H1 (cell line): Measurements from ENCODE around the gene SMARCA4. TPM values are rescaled to one million over a fixed set of nuclear protein-coding genes. Genes with fewer than 3 reads are reported as not detected.
A peak's percentile ranks its signal among the peaks of the same experiment; 100 is the strongest.

ENCODE experiments used
- BCL11A ChIP-seq, 2 experiments: IDR thresholded peaks; one replicate each; pipeline ENCODE4 v1.6.1; 2011; ENCODE audit warnings: low read depth in 2 of 2, low read length in 2 of 2, mild to moderate bottlenecking in 2 of 2
- CBX5 ChIP-seq: fragments of 300-800, 300-1000 bp; sonication (generic); IDR thresholded peaks from 2 replicates; pipeline ENCODE4 v1.7.1; 2016; ENCODE audit warnings: antibody characterized with exemption, low read length, low read depth
- CHD1 ChIP-seq: IDR thresholded peaks from 2 replicates; pipeline ENCODE4 v1.6.1; 2012; ENCODE audit warnings: low read depth, low read length, improper control_type of control experiment
- CHD2 ChIP-seq: IDR thresholded peaks from 2 replicates; pipeline ENCODE4 v1.6.1; 2012; ENCODE audit warnings: low read length, improper control_type of control experiment
- CTBP2 ChIP-seq: IDR thresholded peaks from 2 replicates; pipeline ENCODE4 v1.7.0; 2011; ENCODE audit warnings: borderline replicate concordance, mild to moderate bottlenecking, moderate library complexity, mixed read lengths, low read length; ENCODE audit not compliant: insufficient read depth, insufficient read length
- HDAC6 ChIP-seq: IDR thresholded peaks from one replicate; pipeline ENCODE4 v1.7.1; 2012; ENCODE audit warnings: low read depth, mild to moderate bottlenecking, inconsistent platforms, low read length, moderate library complexity
- JUN ChIP-seq: IDR thresholded peaks from 2 replicates; pipeline ENCODE4 v1.6.1; 2011; ENCODE audit warnings: low read depth, mild to moderate bottlenecking, improper control_type of control experiment, low read length
- KDM4A ChIP-seq: IDR thresholded peaks from one replicate; pipeline ENCODE4 v1.7.1; 2012; ENCODE audit warnings: low read depth, mild to moderate bottlenecking, moderate library complexity, low read length, inconsistent platforms; ENCODE audit not compliant: severe bottlenecking
- KDM5A ChIP-seq: fragments of 200-600 bp; IDR thresholded peaks from 2 replicates; pipeline ENCODE4 v1.7.1; 2012; ENCODE audit warnings: mild to moderate bottlenecking, low read length, inconsistent platforms, mixed read lengths
- NRF1 ChIP-seq: IDR thresholded peaks from 2 replicates; pipeline ENCODE4 v1.6.1; 2011; ENCODE audit warnings: mild to moderate bottlenecking, low read depth, low read length, improper control_type of control experiment
- POU5F1 ChIP-seq: IDR thresholded peaks from 2 replicates; pipeline ENCODE4 v1.6.1; 2011; ENCODE audit warnings: low read depth, mild to moderate bottlenecking, low read length, moderate library complexity
- RAD21 ChIP-seq, 2 experiments: IDR thresholded peaks in 1 of 2; conservative IDR thresholded peaks in 1 of 2; 2 replicates each; pipeline ENCODE4 v1.6.1; 2011; ENCODE audit warnings: low read depth in 2 of 2, low read length in 2 of 2, improper control_type of control experiment in 1 of 2, inconsistent platforms in 1 of 2, mild to moderate bottlenecking in 1 of 2, moderate library complexity in 1 of 2
- RBBP5 ChIP-seq: IDR thresholded peaks from 2 replicates; pipeline ENCODE4 v1.7.1; 2012; ENCODE audit warnings: low read depth, mild to moderate bottlenecking, inconsistent platforms, low read length, moderate library complexity, borderline replicate concordance
- RNF2 ChIP-seq: fragments of 200-900, 300-1000 bp; sonication (generic); IDR thresholded peaks from 2 replicates; pipeline ENCODE4 v1.7.1; 2016; ENCODE audit warnings: borderline replicate concordance, low read depth, mild to moderate bottlenecking, antibody characterized with exemption, low read length; ENCODE audit not compliant: poor library complexity, severe bottlenecking; ENCODE audit errors: missing control alignments
- SIN3A ChIP-seq, 2 experiments: IDR thresholded peaks in 1 of 2; conservative IDR thresholded peaks in 1 of 2; 2 replicates each; pipeline ENCODE4 v1.6.1; 2011 to 2012; ENCODE audit warnings: low read length in 2 of 2, improper control_type of control experiment in 1 of 2, low read depth in 1 of 2, mild to moderate bottlenecking in 1 of 2
- SP1 ChIP-seq: IDR thresholded peaks from 2 replicates; pipeline ENCODE4 v1.6.1; 2011; ENCODE audit warnings: low read depth, low read length
- TBP ChIP-seq: IDR thresholded peaks from 2 replicates; pipeline ENCODE4 v1.6.1; 2011; ENCODE audit warnings: low read depth, low read length, improper control_type of control experiment
- ZNF274 ChIP-seq: IDR thresholded peaks from 2 replicates; pipeline ENCODE4 v1.7.0; 2012; ENCODE audit warnings: low read length, borderline replicate concordance; ENCODE audit errors: extremely low read depth
- polyA plus RNA-seq, 7 experiments: library from polyadenylated mRNA; depleted of rRNA in 3 of 7; stranded (reverse) in 5 of 7; unstranded in 2 of 7; fragments of >200 nt in 5 of 7; fragments of 200-250 nt in 2 of 7; gene quantifications; 1 replicate in 5 of 7; 2 replicates in 1 of 7; 4 replicates in 1 of 7; pipeline versions ENCODE4 v1.2.1 to v1.2.3, GENCODE V29; 2011 to 2013; ENCODE audit warnings: missing spikeins in 2 of 7, mixed read lengths in 2 of 7
- total RNA-seq: library from RNA; stranded (reverse); fragmentation: NEBNext Ultra II Directional; extraction: Animal tissue kit (Norgen Biotek cat#: 25700); gene quantifications from 2 replicates; pipeline ENCODE4 v1.2.1, GENCODE V29; 2021
- TF ChIP-seq, protein P1 (sequence below): IDR thresholded peaks from 2 replicates; pipeline ENCODE4 v1.6.1; 2012; ENCODE audit warnings: inconsistent platforms
- TF ChIP-seq, protein P2 (sequence below): IDR thresholded peaks from 2 replicates; pipeline ENCODE4 v1.6.1; 2012; ENCODE audit warnings: low read length, inconsistent platforms

The SMARCA4 gene
- total and polyA plus RNA-seq, 2 of the 8 experiments (the other 6 are each of a cell fraction or from before 2014, with no cell fraction given): 86.4 to 263 TPM

DNA sequence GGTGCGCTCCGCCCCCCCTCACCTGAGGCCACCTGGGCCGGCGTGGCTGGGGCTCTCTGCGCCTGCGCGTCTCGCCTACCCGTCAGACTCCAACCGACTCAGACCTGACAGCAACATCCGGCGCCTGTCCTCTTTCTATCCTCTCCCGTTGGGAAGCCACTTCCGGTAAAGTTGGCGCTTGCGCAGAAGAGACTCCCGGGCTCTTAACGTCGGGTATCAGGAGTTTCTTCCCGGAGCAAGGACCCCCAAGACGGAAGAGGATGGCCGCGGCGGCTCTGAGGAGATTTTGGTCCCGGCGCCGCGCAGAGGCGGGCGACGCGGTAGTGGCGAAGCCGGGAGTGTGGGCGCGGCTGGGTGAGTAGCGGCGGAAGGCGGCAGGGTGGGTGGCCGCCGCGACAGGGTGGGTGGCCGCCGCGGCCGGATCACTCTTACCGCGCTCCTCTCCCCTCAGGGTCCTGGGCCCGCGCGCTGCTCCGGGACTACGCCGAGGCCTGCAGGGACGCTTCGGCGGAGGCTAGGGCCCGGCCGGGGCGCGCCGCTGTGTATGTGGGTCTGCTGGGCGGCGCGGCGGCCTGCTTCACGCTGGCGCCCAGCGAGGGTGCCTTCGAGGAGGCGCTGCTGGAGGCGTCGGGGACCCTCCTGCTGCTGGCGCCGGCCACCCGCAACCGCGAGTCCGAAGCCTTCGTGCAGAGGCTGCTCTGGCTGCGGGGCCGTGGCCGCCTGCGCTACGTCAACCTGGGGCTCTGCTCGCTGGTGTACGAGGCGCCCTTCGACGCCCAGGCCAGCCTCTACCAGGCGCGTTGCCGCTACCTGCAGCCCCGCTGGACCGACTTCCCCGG lies 32.0 kb upstream of the SMARCA4 start, which contains the start of the genes TIMM29 and YIPF2 (continued):
- TF ChIP-seq, protein P1, sequence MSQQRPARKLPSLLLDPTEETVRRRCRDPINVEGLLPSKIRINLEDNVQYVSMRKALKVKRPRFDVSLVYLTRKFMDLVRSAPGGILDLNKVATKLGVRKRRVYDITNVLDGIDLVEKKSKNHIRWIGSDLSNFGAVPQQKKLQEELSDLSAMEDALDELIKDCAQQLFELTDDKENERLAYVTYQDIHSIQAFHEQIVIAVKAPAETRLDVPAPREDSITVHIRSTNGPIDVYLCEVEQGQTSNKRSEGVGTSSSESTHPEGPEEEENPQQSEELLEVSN: peak; percentile 30; the same call in 1 of the 2 replicates
- TF ChIP-seq, protein P2, sequence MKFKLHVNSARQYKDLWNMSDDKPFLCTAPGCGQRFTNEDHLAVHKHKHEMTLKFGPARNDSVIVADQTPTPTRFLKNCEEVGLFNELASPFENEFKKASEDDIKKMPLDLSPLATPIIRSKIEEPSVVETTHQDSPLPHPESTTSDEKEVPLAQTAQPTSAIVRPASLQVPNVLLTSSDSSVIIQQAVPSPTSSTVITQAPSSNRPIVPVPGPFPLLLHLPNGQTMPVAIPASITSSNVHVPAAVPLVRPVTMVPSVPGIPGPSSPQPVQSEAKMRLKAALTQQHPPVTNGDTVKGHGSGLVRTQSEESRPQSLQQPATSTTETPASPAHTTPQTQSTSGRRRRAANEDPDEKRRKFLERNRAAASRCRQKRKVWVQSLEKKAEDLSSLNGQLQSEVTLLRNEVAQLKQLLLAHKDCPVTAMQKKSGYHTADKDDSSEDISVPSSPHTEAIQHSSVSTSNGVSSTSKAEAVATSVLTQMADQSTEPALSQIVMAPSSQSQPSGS: no peak
- TF ChIP-seq TBP (peak; percentile 95), RNF2 (no peak), RBBP5 (peak; percentile 68; the same call in 1 of the 2 replicates), CHD1 (no peak), POU5F1 (0 out of 2 replicates have a peak, but pooled peaks have one; percentile 26), RAD21 (IDR thresholded peaks at IDR 0.05 in 1 of 2, conservative IDR thresholded peaks at IDR 0.05 in 1 of 2; ENCODE audit: low read depth in 2 of 2, low read length in 2 of 2) (no peak), SIN3A (conservative IDR thresholded peaks at IDR 0.05 in 1 of 2, IDR thresholded peaks at IDR 0.05 in 1 of 2; ENCODE audit: low read depth in 1 of 2, low read length in 2 of 2) (peak; percentile 95 to 98; a peak in 3 of 4 replicates), BCL11A (IDR thresholded peaks at IDR 0.05; ENCODE audit: low read depth in 2 of 2, low read length in 2 of 2) (no peak), KDM5A (peak; percentile 95), HDAC6 (no peak), CTBP2 (peak; percentile 62), JUN (no peak; the same call in 1 of the 2 replicates), CBX5 (no peak), CHD2 (0 out of 2 replicates have a peak, but pooled peaks have one; percentile 40), NRF1 (peak; percentile 89), ZNF274 (no peak), SP1 (peak; percentile 76; the same call in 1 of the 2 replicates), KDM4A (no peak)
